Skeletal muscle satellite cell (primary cell): ENCODE data around the gene ACTN1. TPM values are rescaled to one million over a fixed set of nuclear protein-coding genes. Genes with fewer than 3 reads are reported as not detected.

ENCODE experiments used
- small RNA-seq: library from RNA; depleted of rRNA; stranded (forward); fragments of <200 nt; gene quantifications from one replicate; pipeline ENCODE3, GENCODE V24; 2012

ACTN1 gene

Small RNAs within 50 kb of the gene (small RNA-seq; reads per million reads assigned to genes)
- not detected for gene BANF1P1
- not detected for gene HMGN1P3
- not detected for gene RPS29P1
